DND-41 (cell line): Measurements from ENCODE around the gene ABCB8.

Experiments used
- ATAC-seq: fragments of 200-7000 bp; cut with Tn5 transposase; 3 replicates; pipeline ENCODE4 v1.9.1; 2021; ENCODE audit warnings: low read depth; ENCODE audit not compliant: insufficient read depth
- DNase-seq: peaks from one replicate; pipeline ENCODE4 v3.0.0-alpha.2; 2020
- H2AFZ ChIP-seq: 2 replicates; pipeline ENCODE4 v1.6.0; 2012; ENCODE audit warnings: low read depth, low read length
- H3K27ac ChIP-seq: 2 replicates; pipeline ENCODE4 v1.5.1; 2012; ENCODE audit warnings: low read length, inconsistent platforms
- H3K27me3 ChIP-seq: fragments of 200-600 bp; sonication (generic); 2 replicates; pipeline ENCODE4 v1.6.0; 2012; ENCODE audit warnings: low read length, mild to moderate bottlenecking, inconsistent platforms; ENCODE audit not compliant: insufficient read depth, poor library complexity
- H3K36me3 ChIP-seq: 2 replicates; pipeline ENCODE4 v1.5.1; 2012; ENCODE audit warnings: low read length, inconsistent platforms; ENCODE audit not compliant: insufficient read depth
- H3K4me1 ChIP-seq: 2 replicates; pipeline ENCODE4 v1.5.1; 2012; ENCODE audit warnings: mild to moderate bottlenecking, low read length; ENCODE audit not compliant: insufficient read depth
- H3K4me2 ChIP-seq: 2 replicates; pipeline ENCODE4 v1.6.0; 2012; ENCODE audit warnings: mild to moderate bottlenecking, moderate library complexity, low read length, inconsistent platforms; ENCODE audit not compliant: insufficient read depth
- H3K4me3 ChIP-seq, 2 experiments: fragments of 200-600 bp in 1 of 2; shearing (Covaris generic) in 1 of 2; 2 replicates each; pipeline ENCODE4 v1.5.1; 2012 to 2016; ENCODE audit warnings: inconsistent platforms in 2 of 2, low read length in 2 of 2, mild to moderate bottlenecking in 2 of 2, low read depth in 1 of 2, moderate library complexity in 1 of 2
- H3K79me2 ChIP-seq: 2 replicates; pipeline ENCODE4 v1.6.0; 2012; ENCODE audit warnings: low read length, inconsistent platforms; ENCODE audit not compliant: insufficient read depth
- H3K9ac ChIP-seq: 2 replicates; pipeline ENCODE4 v1.6.0; 2012; ENCODE audit warnings: low read depth, mild to moderate bottlenecking, inconsistent platforms, low read length, moderate library complexity
- H3K9me3 ChIP-seq: 2 replicates; pipeline ENCODE4 v1.5.1; 2012; ENCODE audit warnings: low read length, moderate library complexity, mild to moderate bottlenecking, inconsistent platforms; ENCODE audit not compliant: insufficient read depth, severe bottlenecking
- H4K20me1 ChIP-seq: 2 replicates; pipeline ENCODE4 v1.6.0; 2012; ENCODE audit warnings: low read length; ENCODE audit not compliant: insufficient read depth
- EZH2 ChIP-seq: IDR thresholded peaks from 3 replicates; pipeline ENCODE4 v1.6.1; 2012; ENCODE audit warnings: borderline replicate concordance, low read depth, mild to moderate bottlenecking, moderate library complexity, low read length, inconsistent platforms; ENCODE audit not compliant: severe bottlenecking
- TF ChIP-seq, protein P1 (sequence below): IDR thresholded peaks from 2 replicates; pipeline ENCODE4 v1.5.1; 2012; ENCODE audit warnings: borderline replicate concordance, low read length, moderate library complexity, mild to moderate bottlenecking; ENCODE audit not compliant: poor library complexity, severe bottlenecking; ENCODE audit errors: extremely low read depth

The ABCB8 gene

DNA sequence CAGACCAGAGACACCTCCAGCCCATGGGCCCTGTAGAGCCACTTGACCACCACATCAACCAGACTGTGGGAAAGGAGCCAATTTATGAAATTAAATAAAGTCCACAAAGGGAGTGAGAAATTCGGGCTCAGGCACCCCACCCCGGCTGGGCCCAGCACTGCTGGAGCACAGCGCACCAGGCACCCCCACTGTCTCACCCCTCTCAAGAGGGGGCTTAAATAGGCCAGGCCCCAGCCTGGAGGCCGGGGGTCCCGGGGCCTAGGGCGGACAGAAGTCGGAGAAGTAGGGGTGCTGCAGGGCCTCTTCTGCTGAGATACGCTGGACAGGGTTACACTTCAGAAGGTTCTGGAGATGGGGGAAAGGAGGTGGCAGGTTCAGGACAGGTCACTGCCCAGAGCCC, 25.5 kb downstream of the ABCB8 start:
- Histone ChIP-seq H3K9ac (no peak overlapping the region), H3K79me2 (peaks cover 9% of the 10 kb centered on the region; the same call in 1 of the 2 replicates), H3K4me3 (no peak overlapping the region), H3K36me3 (peaks cover 4% of the 10 kb centered on the region; the same call in 1 of the 2 replicates), H2AFZ (no peak overlapping the region), H3K4me2 (no peak overlapping the region), H4K20me1 (peaks cover 32% of the 10 kb centered on the region), H3K27me3 (no peaks in the 10 kb centered on the region), H3K4me1 (peaks cover 41% of the 10 kb centered on the region), H3K9me3 (no peaks in the 10 kb centered on the region), H3K27ac (no peak overlapping the region)
- no peak for TF ChIP-seq EZH2
- TF ChIP-seq, protein P1, sequence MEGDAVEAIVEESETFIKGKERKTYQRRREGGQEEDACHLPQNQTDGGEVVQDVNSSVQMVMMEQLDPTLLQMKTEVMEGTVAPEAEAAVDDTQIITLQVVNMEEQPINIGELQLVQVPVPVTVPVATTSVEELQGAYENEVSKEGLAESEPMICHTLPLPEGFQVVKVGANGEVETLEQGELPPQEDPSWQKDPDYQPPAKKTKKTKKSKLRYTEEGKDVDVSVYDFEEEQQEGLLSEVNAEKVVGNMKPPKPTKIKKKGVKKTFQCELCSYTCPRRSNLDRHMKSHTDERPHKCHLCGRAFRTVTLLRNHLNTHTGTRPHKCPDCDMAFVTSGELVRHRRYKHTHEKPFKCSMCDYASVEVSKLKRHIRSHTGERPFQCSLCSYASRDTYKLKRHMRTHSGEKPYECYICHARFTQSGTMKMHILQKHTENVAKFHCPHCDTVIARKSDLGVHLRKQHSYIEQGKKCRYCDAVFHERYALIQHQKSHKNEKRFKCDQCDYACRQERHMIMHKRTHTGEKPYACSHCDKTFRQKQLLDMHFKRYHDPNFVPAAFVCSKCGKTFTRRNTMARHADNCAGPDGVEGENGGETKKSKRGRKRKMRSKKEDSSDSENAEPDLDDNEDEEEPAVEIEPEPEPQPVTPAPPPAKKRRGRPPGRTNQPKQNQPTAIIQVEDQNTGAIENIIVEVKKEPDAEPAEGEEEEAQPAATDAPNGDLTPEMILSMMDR = no peak
- ATAC-seq (no peak), DNase-seq (no peak)

- Histone ChIP-seq H3K79me2 (peaks cover 24% of the 10 kb centered on the region), H3K9me3 (no peaks in the 10 kb centered on the region), H3K4me2 (peak overlapping the region; percentile 96), H3K4me1 (peaks cover 53% of the 10 kb centered on the region), H3K27ac (no peak overlapping the region), H4K20me1 (peaks cover 27% of the 10 kb centered on the region), H3K9ac (no peak overlapping the region), H3K36me3 (peaks cover 4% of the 10 kb centered on the region), H2AFZ (no peak overlapping the region), H3K27me3 (no peaks in the 10 kb centered on the region), H3K4me3 (peak overlapping the region in 1 of 2 experiments; percentile 85; a peak in 1 of 4 replicates)
- TF ChIP-seq, protein P1 = no peak
- no peak for TF ChIP-seq EZH2
- ATAC-seq = no peak
- DNase-seq = no peak
Measured at GRCh38 chr7:151056283-151056665, 28.0 kb downstream of the ABCB8 start.

- peaks cover 10% of the 10 kb centered on the region for H3K36me3 ChIP-seq
- H2AFZ ChIP-seq = peak overlapping the region; percentile 85
- peak overlapping the region; percentile 96 for H3K4me2 ChIP-seq
- H3K9me3 ChIP-seq = no peaks in the 10 kb centered on the region
- H4K20me1 ChIP-seq = peaks cover 29% of the 10 kb centered on the region
- H3K27ac ChIP-seq = peak overlapping the region; percentile 92
- H3K4me1 ChIP-seq = peaks cover 53% of the 10 kb centered on the region
- peaks cover 30% of the 10 kb centered on the region for H3K79me2 ChIP-seq
- DNase-seq (no peak), ATAC-seq (no peak)
- peak overlapping the region; percentile 68 for H3K9ac ChIP-seq
- H3K27me3 ChIP-seq = no peaks in the 10 kb centered on the region
- no peak for TF ChIP-seq EZH2
- TF ChIP-seq, protein P1 = no peak
- peak overlapping the region; percentile 62 to 85 for H3K4me3 ChIP-seq
Measured at GRCh38 chr7:151056666-151057505, 28.6 kb downstream of the ABCB8 start.
